Raji (cell line): Measurements from ENCODE around the gene MIEN1.

Experiments
- POLR2A ChIP-seq: IDR thresholded peaks from 2 replicates; pipeline ENCODE4 v1.6.1; 2011; ENCODE audit warnings: low read depth, low read length, control low read depth; ENCODE audit not compliant: insufficient read depth

MIEN1 gene

GRCh38 chr17:39737206-39737759 lies 7.0 kb upstream of the MIEN1 start:
- no peak for TF ChIP-seq POLR2A

- TF ChIP-seq POLR2A = no peak
Observed at GRCh38 chr17:39736319-39737165, 6.2 kb upstream of the MIEN1 start.

GRCh38 chr17:39735882-39736281 lies 5.5 kb upstream of the MIEN1 start:
- TF ChIP-seq POLR2A = no peak

- no peak for TF ChIP-seq POLR2A
Observed at GRCh38 chr17:39732586-39732985, 2.3 kb upstream of the MIEN1 start.

- TF ChIP-seq POLR2A = no peak
Observed at GRCh38 chr17:39729280-39729851, 966 bp downstream of the MIEN1 start.

GRCh38 chr17:39727556-39727955 lies 2.8 kb downstream of the MIEN1 start:
- TF ChIP-seq POLR2A = no peak

- TF ChIP-seq POLR2A = no peak
Observed at GRCh38 chr17:39726617-39727016, 3.7 kb downstream of the MIEN1 start.

GRCh38 chr17:39724731-39725130 lies 5.6 kb downstream of the MIEN1 start:
- no peak for TF ChIP-seq POLR2A

- no peak for TF ChIP-seq POLR2A
Observed at GRCh38 chr17:39722965-39723848, 7.1 kb downstream of the MIEN1 start.

- no peak for TF ChIP-seq POLR2A
Observed at GRCh38 chr17:39722104-39722503, 8.2 kb downstream of the MIEN1 start.

GRCh38 chr17:39719563-39720355 lies 10.6 kb downstream of the MIEN1 start:
- no peak for TF ChIP-seq POLR2A

- TF ChIP-seq POLR2A = no peak
Observed at GRCh38 chr17:39717660-39718059, 12.7 kb downstream of the MIEN1 start.

- TF ChIP-seq POLR2A = no peak
Observed at GRCh38 chr17:39716879-39717536, 13.3 kb downstream of the MIEN1 start.
